ENCODE results near the gene PLAU.

The PLAU gene

DNA sequence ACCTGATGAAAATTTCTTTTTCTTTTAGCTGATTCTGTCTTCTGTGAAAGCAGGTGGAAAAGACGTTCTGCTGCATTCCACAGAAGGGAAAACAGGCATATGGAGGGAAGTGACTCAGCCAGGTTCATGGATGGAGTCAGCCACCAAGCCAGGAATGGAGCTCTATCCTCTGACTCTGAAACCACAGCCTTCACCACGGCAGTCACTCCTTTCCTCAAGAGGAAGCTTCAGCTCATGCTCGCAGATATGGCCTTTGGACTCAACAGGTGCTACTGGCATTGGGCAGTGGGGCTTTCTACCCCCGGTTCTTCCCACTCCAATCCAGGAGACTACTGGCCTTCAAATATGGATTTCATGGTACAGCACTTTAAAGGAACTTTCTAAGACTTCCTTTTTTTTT is 11.5 kb upstream of the PLAU start:
- ChIA-PET POLR2A (no interaction called here), CTCF (interaction anchor here (1.2 to 8.2 kb wide), 7 partner anchors 10 to 208 kb away, joined by 3 to 83 read pairs (median 10); no protein-coding TSS in a partner anchor)
- no peak for DNase-seq (ENCODE audit: extremely low spot score)
- TF ChIP-seq, protein P1, sequence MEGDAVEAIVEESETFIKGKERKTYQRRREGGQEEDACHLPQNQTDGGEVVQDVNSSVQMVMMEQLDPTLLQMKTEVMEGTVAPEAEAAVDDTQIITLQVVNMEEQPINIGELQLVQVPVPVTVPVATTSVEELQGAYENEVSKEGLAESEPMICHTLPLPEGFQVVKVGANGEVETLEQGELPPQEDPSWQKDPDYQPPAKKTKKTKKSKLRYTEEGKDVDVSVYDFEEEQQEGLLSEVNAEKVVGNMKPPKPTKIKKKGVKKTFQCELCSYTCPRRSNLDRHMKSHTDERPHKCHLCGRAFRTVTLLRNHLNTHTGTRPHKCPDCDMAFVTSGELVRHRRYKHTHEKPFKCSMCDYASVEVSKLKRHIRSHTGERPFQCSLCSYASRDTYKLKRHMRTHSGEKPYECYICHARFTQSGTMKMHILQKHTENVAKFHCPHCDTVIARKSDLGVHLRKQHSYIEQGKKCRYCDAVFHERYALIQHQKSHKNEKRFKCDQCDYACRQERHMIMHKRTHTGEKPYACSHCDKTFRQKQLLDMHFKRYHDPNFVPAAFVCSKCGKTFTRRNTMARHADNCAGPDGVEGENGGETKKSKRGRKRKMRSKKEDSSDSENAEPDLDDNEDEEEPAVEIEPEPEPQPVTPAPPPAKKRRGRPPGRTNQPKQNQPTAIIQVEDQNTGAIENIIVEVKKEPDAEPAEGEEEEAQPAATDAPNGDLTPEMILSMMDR (IDR thresholded peaks at IDR 0.05; ENCODE audit: control extremely low read depth, extremely low read depth, low read depth, missing control alignments) = no peak

DNA sequence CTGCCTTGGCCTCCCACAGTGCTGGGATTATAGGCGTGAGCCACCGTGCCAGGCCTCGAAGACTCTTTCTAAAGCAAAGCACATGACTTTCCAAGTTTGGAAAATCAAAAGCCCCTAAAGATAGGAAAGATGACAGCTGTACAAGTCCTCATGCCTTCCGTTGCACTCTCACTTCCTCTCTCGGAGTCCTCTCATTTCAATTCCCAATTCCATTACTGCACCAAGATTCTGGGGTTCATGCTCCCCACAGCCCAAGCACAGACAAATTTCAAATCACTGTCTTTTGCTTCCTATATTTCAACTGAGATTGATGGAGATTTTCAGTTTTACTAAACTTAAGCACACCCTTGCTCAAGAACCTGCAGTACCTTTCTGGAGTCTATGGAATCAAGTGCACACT is 10.9 kb upstream of the PLAU start:
- TF ChIP-seq, protein P1 (IDR thresholded peaks at IDR 0.05; ENCODE audit: control extremely low read depth, extremely low read depth, low read depth, missing control alignments) = no peak
- CTCF ChIA-PET = interaction anchor here (0.8 to 8.2 kb wide), 11 partner anchors 11 to 208 kb away, joined by 3 to 83 read pairs (median 5); no protein-coding TSS in a partner anchor
- POLR2A ChIA-PET = interaction anchor here (0.5 kb wide), 1 partner anchor 154 kb away, joined by 4 read pairs; no protein-coding TSS in a partner anchor
- DNase-seq (ENCODE audit: extremely low spot score) = no peak

DNA sequence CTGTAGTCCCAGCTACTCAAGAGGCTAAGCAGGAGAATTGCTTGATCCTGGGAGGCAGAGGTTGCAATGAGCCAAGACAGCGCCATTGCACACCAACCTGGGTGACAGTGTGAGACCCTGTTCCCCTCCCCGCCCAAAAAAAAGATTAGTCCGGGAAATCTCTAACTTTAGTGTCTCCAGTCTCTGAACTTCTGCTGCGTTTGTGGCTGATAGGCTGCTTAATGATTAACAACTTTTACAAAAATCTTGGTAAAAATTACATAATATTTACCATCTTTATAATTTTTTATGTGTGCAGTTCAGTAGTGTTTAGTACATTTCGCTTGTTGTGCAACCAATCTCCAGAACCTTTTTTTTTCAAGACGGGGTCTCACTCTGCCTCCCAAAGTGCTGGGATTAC is 9.7 kb upstream of the PLAU start:
- TF ChIP-seq, protein P1 (IDR thresholded peaks at IDR 0.05; ENCODE audit: control extremely low read depth, extremely low read depth, low read depth, missing control alignments) = no peak
- ChIA-PET CTCF (interaction anchor here (1.2 to 8.2 kb wide), 6 partner anchors 12 to 39 kb away, joined by 3 to 83 read pairs (median 20); no protein-coding TSS in a partner anchor), POLR2A (no interaction called here)
- no peak for DNase-seq (ENCODE audit: extremely low spot score)

DNA sequence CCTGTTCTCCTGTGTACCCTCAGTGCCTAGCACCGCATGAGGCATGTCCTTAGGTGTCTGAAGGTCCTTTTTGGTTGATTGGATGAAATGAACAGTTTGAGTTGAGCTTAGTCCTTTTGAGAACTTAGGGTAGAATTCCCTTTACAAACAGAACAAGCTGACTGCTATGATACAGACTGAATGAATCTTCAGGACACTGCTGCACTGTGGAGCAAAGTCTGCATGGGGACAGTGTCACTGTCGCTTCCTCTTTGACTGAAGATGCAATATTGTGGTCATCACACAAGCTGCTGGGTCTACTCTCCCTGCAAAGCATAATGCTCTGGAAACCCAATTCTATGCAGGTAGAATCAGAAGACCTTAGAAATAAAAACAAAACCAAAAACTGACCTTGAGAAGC is 8.6 kb upstream of the PLAU start:
- ChIA-PET CTCF (interaction anchor here (1.0 to 8.2 kb wide), 4 partner anchors 13 to 179 kb away, joined by 3 to 83 read pairs (median 42); no protein-coding TSS in a partner anchor), POLR2A (no interaction called here)
- TF ChIP-seq, protein P1 (IDR thresholded peaks at IDR 0.05; ENCODE audit: control extremely low read depth, extremely low read depth, low read depth, missing control alignments) = no peak
- DNase-seq (ENCODE audit: extremely low spot score) = no peak

DNA sequence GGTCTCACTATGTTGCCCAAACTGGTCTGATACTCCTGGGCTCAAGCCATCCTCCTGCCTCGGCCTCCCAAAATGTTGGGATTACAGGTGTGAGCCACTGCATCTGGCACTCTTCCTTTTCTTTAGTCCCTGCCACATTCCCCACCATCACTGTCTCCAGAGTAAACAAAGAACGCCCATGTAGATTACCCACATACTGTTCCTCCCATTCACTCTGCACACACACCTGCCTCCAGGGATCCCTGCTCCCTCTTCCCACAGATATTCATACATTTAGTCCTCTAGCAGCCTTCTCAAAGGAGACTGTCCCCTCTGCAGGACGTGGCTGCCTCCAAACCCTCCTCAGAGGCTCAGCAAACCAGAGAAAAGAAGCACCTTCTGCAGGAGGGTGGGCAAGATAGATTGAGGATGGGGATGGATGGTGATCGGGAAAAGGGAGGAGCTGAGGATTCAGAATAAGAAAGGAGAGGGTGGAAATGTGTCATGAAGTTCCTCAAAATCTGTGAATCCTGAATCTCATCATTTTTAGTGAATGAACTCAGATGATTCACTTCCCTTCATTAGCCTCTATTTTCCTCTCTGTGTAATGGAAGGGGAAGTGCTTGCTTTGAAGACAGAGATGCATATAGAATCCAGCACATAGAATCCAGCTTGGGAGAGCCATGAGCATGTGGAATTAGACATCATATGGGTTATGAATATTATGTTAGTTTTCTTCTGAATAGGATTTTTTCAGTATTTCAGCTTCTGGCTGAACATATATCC is 5.5 kb upstream of the PLAU start:
- CTCF ChIA-PET = interaction anchor here (1.7 to 2.9 kb wide), 5 partner anchors 11 to 35 kb away, joined by 4 to 22 read pairs (median 5); no protein-coding TSS in a partner anchor
- POLR2A ChIA-PET = no interaction called here
- DNase-seq (ENCODE audit: extremely low spot score) = no peak
- TF ChIP-seq, protein P1 (IDR thresholded peaks at IDR 0.05; ENCODE audit: control extremely low read depth, extremely low read depth, low read depth, missing control alignments) = no peak

DNA sequence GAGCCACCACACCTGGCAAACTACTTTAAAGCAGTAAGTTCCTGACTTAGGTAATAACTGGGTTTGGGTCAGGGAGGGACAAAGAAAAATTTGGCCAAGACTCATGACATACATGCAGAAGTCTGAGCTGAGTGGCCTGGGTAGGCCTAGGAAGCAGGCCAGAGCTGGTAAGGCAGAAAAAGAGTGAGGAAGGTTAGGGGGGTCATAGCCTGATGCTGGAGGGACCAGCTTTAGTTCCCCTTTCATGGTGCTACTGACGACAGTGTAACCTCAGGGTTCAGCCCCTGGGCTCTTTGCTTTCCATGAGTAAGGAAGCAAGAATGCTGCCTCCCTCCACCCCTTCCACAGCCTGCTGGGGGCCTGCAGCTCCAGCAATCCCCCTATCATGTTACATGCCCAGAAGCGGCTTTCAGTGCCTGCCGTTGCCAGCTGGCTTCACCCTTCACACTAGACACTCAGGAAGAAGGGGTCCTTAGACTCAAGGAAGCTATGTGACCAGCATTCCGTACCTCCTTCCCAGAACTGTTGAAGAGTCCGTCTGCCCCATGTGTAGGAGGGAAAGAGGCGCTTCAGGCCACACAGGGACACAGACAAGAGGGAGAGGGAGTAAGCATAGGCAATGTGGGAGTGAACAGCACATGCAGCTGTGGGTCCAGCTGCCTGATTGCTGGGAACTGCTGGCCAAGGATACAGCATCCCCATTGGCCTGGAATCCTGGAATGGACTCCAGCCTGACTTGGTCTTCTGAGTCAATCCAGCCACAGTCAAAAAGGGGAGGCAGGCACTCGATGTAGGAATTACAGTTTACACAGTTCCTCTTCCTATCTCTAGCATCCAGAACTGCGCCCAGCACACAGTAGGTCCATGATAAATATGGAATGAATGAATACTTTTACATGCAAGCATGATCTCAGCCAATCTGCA is 4.1 kb upstream of the PLAU start:
- TF ChIP-seq, protein P1 (IDR thresholded peaks at IDR 0.05; ENCODE audit: control extremely low read depth, extremely low read depth, low read depth, missing control alignments) = no peak
- ChIA-PET POLR2A (interaction anchor here (0.6 kb wide), 1 partner anchor 145 kb away, joined by 4 read pairs; no protein-coding TSS in a partner anchor), CTCF (interaction anchor here (0.9 to 2.9 kb wide), 9 partner anchors 13 to 57 kb away, joined by 3 to 22 read pairs (median 5); no protein-coding TSS in a partner anchor)
- DNase-seq (ENCODE audit: extremely low spot score) = no peak
